Stimulated activated CD4-positive, alpha-beta T cell treated with anti-CD3 and anti-CD28 coated beads, Interleukin-15, amount 100 ng/mL, for 24 hours (primary cell): ENCODE results near the gene RNF213.
"Not testable (repeated sequence)": the region's sequence is repeated elsewhere in the genome, so short reads cannot be mapped to it uniquely, and the experiment has no call there.

Source experiments
- DNase-seq: peaks from one replicate; pipeline ENCODE4 v3.0.0-alpha.2; 2020

The RNF213 gene

DNA sequence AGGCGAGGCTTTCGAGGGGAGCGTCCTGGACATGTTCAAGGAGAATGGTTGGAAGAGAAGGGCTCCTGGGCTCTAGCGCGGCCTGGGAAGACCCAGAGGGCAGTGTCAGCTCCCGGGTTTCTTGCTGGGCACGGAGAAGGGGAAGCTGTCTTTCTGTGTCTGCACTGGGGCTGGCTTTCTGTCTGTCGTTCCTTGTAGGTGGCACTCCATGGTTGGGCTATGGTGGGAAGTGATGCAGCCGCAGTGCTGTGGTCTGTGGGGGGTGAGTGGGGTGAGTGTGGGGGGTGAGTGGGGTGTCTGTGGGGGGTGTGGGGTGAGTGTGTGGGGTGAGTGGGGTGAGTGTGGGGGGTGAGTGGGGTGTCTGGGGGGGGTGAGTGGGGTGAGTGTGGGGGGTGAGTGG is 13.7 kb downstream of the RNF213 start:
- DNase-seq = no peak

DNA sequence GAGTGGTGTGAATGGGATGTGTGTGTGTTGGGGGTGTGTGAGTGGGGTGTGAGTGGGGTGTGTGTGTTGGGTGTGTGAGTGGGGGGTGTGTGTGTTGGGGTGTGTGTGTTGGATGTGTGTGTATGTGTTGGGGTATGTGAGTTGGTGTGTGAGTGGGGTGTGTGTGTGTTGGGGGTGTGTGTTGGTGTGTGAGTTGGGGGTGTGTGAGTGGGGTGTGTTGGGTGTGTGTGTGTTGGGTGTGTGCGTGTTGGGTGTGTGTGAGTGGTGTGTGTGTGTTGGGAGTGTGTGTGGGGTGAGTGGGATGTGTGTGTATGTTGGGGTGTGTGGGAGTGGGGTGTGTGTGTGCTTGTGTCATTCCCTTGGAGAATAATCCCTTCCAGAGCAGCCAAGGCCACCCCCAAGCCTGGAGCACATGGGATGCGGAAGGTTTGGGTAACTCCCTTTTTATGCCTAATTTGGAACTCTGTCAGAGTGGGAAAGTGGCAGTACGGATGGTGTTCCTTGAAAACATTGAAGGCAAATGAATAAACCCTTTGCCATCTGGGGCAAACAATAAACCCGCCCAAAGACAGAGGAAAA is 14.3 kb downstream of the RNF213 start:
- DNase-seq = no peak

DNA sequence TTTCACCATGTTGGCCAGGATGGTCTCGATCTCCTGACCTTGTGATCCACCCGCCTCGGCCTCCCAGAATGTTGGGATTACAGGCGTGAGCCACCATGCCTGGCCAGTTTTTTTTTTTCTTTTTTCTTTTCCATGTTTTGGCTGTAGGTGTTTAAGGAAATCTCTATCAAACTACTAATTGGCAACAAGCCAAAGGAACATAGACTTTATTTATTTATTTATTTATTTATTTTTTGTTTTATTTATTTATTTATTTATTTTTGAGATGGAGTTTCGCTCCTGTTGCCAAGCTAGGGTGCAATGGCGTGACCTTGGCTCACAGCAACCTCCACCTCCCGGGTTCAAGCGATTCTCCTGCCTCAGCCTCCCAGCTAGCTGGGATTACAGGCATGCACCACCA is 15.2 kb downstream of the RNF213 start:
- not testable (repeated sequence) for DNase-seq

DNA sequence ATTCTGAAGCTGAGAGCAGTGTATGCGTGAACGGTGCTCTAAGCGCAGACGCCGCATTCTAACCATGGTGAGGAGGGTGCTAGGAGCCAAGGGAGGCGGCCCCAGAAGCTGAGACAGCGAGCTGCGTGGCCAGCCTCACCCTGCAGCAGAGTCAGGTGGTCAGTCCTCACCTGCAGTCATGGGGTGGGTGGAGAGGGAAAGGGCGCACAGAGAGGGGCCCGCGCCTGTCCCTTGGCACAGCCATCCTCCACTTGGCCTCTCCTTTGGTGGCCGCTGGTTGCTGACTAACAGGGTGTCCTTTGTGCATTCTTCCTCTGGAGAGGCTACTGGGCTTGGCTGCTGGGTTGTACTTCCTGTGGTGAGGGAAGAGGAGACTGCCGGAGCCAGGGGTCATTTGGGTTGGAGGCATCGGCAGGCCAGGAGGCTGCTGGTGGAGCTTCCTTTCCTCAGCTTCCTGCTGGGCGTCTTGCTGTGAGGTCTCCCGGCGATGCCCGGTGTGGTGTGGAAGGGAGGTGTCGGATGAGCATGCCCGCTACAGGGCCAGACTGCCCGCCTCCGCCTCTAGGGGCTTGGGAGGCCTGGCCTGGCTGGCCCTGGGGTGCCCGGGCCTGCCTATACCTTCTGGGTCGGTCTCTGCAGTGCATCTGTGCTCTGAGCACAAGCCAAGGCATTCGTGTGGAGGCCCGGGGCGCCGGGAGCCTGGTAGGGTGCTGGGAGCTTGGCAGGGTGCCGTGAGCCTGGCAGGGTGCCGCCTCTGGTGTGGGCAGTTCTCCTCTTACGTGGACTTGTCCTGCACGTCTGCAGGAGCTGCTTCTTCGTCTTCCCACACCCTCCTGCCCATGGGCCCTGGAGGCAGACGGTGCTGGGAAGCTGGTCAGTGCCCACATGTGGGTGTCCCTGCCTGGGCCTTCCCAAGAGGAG is 17.4 kb downstream of the RNF213 start:
- no peak for DNase-seq

DNA sequence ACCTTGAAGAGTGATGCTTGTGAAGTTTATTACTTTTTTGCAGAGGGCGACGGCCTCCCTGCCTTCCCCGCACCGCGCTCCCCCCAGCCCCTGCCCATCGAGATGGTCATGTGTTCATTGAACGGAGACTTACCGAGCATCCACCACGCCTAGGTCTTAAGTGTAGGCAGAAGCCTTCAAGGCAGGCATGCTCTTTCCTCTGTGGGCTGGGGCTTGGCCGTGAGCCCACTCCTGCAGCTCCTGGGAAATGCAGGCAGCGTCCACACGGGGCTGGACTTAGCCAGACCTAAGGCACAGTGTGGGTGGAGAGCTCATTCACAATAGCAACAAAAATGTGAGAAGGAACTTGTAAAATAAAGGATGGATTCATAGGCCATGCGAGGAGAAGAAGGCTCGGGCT is 19.2 kb downstream of the RNF213 start:
- no peak for DNase-seq

DNA sequence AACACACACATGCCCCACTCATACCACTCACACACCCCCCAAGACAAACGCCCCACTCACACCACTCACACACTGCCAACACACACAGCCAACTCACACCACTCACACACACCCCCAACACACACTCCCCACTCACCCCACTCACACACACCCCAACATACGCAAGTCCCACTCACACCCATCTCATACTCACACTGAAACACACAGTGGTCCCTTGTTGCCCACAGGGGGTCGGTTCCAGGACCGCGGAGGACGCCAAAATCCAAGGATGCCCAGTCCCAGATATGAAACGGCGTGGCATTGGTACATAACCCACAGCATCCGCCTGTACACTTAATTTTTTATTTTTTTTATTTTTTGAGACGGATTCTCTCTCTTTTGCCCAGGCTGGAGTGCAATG is 20.9 kb downstream of the RNF213 start:
- no peak for DNase-seq

DNA sequence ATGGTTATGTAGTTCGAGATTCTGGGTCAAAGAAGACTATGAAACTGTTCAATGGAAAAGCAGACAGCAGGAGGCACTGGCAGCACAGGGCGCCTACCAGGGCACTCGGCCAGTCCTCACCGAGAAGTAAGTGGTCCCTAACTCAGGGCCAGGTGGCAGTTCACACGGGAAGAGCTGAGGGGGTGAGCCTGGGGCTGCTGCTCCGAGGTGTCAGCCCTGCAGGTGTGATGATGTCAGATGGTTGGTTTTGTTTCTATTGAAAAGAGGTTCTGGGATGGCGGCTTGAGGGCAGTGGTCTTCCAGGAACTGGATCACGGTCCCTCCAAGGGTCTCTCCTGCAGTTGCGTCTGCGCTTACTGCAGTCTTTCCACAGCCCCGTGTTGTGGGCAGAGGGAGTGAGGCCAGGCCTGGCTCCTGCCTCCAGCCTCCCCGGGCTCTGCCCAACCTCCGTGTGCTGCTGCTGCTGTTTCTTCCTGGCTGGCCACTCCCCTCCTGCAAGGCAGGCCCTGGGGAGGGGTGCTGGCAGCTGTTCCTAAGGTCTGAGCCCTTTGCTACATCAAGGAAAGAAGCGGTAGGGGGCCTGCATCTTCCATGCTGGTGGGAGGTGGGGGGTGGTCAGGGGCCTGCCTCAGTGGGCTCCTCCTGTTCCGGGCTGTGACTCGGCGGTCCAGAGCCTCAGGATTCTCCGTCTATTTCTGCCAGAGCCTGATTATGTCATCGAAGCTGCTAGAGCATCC is 22.6 kb downstream of the RNF213 start:
- no peak for DNase-seq

DNA sequence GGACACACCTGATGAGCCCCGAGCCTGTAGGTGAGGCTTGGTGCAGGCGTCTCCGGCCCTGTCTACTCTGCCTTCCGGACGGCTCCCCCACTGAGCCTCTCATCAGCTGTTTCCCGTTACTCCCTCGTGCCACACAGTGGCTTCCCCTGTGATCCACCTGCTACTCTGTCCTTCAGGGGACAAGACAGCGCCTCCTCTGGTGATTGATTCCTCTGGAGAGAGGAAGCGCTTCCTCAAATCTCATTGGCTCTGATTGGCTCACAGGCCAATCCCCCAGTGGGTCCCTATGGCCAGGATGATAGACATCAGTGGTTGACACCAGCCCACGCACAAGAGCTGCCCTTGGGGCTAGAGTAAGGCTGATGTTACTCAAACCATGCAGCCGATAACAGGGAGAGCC is 24.0 kb downstream of the RNF213 start:
- DNase-seq = no peak

DNA sequence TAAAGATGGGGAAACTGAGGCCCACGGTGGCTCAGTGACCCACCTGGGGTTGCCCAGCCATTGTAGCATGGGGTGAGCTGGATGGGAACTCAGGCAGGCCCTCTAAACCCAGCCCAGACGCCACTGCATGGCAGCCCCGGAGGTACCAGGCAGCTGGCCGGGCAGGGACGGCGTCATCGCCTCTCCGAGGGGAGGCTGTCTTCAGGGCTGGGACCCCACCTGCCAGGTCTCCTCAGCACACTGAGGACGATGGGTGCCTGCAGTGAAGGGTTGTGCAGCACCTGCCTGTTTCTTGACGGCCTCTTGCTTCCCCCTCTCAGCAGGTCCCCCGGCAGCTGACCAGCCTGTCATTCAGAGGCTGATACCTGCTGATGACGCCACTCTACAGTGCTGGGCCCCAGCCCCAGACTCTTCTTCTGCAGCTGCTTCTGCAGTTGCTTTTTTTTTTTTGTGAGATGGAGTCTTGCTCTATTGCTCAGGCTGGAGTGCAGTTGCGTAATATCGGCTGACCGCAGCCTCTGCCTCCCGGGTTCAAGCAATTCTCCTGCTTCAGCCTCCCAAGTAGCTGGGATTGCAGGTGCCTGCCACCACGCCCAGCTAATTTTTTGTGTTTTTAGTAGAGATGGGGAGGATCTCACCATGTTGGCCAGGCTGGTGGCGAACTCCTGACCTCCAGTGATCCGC is 24.7 kb downstream of the RNF213 start:
- no peak for DNase-seq

DNA sequence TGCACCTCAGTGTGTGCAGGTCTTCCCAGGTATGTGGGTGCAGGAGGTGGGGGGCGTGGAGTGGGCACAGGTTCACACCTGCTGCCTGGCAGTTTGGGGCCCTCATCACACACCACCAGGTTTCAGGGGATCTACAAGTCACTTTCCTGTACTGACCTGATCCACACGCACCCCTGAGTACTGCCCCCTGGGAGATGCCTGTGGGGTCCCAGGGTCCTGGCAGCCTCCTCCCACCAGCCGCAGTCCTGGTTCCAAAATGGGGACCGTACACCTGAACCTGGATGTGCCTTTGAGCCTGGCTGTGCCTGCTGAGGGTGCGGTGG is 25.9 kb downstream of the RNF213 start:
- no peak for DNase-seq

DNA sequence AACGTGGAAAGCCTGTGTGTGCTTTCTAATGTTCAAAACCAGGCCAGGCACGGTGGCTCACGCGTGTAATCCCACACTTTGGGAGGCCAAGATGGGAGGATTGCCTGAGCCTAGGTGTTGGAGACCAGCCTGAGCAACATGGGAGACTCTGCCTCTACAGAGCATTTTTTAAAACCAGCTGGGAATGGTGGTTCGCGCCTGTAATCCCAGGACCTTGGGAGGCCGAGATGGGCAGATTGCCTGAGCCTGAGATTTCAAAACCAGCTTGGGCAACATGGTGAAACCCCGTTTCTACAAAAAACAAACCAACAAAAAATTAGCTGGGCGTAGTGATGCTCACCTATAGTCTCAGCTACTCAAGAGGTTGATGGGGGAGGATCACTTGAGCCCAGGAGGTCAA is 26.4 kb downstream of the RNF213 start:
- DNase-seq = no peak

DNA sequence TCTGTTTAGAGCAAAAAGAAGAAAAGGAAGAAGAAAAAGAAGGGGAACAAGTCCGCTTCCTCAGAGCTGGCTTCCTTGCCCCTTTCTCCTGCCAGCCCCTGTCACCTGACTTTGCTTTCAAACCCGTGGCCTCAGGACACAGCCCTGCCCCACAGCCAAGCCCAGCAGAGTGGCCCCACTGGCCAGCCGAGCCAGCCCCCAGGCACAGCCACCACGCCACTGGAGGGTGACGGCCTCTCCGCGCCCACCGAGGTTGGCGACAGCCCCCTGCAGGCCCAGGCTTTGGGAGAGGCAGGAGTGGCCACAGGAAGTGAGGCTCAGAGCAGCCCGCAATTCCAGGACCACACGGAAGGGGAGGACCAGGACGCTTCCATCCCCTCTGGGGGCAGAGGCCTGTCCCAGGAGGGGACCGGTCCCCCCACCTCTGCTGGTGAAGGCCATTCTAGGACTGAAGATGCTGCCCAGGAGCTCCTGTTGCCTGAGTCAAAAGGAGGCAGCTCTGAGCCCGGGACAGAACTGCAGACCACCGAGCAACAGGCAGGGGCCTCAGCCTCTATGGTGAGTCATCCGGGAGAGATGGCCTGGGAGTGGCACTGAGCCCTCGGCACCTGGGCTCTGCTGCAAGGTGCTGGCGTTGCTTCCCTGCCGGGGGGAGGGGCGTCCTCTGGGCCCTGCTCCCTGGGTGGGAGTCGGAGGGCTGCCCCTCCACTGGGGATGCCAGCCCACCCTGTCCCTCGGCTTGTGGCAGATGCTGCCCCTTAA is 27.3 kb downstream of the RNF213 start:
- no peak for DNase-seq

DNA sequence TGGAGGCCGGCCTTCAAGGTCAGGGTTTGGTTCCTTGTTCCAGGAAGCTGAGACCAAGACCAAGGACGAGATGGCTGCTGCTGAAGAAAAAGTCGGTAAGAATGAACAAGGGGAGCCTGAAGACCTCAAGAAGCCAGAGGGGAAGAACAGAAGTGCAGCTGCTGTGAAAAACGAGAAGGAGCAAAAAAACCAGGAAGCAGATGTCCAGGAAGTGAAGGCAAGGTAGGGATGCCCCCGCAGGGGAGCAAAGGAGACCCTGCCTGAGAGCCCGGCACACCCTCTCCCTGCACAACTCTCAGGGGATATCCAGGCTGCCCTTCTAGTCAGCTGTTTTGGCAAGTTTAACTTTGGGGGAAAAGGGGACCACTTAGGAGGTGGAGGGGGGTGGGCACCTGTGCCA is 29.0 kb downstream of the RNF213 start:
- no peak for DNase-seq

DNA sequence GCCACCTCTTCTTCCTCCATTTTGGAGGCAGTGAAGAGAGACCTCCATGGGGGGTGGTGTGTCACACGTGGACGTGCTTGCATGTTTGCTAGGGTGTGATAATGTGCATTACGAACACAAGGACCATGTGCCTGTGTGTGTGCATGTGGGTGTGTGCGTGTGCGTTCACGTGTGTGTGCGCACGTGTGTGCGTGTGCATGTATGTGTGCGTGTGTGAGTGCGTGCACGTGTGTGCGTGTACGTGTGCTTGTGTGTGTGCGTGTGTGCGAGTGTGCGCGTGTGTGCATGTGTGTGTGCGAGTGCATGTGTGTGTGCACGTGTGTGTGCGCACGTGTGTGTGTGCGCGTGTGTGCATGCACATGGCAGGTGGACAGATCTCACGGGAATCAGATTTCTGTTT is 29.5 kb downstream of the RNF213 start:
- DNase-seq = no peak

DNA sequence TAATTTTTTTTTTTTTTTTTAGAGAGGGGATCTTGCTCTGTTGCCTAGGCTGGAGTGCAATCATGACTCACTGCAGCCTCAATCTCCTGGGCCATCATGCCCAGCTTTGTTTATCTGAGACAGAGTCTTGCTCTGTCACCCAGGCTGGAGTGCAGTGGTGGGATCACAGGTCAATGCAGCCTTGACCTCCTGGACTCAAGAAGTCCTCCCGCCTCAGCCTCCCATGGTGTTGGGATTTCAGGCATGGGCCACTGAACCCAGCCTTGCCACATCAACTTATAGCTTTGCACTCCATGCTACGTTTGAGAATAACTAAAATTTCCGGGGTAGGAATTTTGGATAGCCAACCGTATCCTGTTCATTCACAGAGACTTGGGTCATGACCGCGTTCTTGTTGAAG is 30.6 kb downstream of the RNF213 start:
- DNase-seq = no peak

DNA sequence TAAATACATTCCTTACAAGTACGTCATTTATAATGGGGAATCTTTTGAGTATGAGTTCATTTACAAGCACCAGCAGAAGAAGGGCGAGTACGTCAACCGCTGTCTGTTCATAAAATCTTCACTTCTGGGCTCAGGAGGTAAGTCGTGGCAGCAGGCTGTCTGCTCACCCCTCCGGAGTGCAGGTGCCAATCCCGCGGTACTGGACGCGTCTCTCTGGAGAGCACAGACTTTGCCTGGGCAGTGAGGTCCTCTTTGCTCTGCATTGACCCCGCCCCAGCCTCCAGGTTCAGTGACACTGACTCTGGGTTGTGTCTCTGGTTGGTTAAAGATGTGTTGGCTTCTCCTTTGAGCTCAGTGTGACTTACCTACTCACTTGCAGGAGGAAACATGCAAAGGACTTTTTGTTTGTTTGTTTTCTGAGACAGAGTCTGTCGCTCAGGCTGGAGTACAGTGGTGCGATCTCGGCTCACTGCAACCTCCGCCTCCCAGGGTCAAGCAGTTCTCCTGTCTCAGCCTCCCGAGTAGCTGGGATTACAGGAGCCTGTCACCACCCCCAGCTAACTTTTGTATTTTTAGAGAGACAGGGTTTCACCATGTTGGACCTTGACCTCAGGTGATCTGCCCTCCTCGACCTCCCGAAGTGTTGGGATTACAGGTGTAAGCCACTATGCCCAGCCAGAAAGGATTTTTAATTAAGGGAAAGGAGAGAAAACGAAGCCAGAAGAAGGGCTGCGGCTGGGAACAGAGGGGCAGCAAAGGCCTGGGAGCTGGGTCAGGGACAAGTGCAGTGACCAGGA is 31.2 kb downstream of the RNF213 start:
- DNase-seq = no peak

DNA sequence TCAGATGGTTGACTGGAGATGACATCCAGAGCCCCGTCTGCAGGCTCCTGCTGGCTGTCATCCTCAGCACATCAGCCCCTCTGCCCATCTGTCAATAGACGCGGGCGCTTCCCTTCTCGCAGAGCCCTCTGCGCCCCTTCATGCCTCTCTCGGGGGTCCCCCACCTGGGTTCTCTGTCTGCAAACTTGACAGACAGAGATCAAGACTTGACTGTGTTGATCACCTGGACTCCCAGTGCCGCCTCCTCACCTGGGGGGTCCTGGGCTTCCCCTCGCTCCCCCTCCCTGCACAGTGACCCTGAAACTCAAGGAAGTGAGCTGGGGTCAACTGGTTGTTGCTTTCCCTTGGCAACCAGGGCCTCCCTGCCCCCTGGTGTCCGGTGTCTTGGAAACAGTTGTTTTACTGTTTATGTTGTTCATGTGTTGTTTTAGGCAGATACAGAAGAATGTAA is 31.9 kb downstream of the RNF213 start:
- DNase-seq = no peak

DNA sequence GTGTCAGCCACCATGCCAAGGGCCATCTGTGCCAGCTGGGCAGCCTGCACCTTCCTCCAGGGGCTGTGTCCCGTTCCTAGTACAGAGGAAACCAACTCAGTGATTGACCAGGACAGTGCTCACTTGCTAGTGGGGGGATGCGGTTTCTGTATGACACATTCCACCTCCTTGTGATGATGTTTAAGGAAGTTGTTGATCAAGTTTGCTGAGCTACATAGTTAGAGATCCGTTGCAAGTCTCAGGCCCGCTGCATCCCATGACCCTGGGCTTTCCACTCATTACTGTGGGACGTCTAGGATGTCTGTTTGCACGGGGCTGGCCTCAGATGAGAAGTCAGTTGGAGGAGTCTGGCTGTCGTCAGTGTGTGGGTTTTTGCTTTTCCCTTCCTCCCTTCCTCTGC is 33.6 kb downstream of the RNF213 start:
- DNase-seq = no peak

DNA sequence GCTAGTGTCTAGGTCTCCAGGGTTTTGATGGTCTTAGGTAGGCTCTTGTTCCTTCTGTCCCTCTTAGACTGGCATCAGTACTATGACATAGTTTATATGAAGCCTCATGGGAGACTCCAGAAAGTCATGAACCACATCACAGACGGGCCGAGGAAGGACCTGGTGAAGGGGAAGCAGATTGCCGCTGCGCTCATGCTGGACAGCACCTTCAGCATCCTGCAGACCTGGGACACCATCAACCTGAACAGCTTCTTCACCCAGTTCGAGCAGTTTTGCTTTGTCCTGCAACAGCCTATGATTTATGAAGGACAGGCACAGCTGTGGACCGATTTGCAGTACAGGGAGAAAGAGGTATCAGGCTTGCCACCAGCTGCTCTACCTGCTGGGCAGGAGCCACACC is 34.0 kb downstream of the RNF213 start:
- no peak for DNase-seq

DNA sequence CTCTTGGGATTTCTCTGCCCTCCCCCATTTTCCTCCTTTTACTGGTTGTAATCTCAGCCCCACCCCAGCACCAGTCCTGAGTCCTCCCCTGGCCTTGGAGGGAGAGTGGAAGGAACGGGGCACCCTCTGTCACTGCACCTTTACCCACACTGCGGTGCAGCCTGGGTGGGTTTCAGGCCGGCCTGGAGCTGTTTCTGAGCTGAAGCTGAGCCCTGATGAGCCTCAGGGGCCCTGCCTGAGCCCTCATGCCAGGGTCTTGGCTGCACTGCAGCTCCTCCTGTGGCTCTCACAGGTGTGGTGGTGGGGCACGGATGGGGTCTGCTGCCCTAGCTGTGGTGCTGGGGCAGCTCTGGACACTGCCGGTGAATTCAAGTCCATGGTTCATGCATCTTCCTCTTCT is 34.5 kb downstream of the RNF213 start:
- DNase-seq = no peak

DNA sequence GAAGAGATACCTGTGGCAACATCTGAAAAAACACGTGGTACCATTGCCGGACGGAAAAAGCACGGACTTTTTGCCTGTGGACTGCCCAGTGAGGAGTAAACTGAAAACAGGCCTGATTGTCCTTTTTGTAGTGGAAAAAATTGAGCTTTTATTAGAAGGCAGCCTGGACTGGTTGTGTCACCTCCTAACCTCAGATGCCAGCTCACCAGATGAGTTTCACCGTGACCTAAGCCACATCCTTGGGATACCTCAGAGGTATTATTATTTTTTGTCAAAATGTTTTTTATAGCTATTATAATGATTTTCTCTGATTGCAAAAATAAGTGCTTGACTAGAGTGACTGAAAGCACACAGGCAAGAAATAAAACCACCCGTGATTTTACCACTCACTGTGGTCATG is 34.9 kb downstream of the RNF213 start:
- no peak for DNase-seq

DNA sequence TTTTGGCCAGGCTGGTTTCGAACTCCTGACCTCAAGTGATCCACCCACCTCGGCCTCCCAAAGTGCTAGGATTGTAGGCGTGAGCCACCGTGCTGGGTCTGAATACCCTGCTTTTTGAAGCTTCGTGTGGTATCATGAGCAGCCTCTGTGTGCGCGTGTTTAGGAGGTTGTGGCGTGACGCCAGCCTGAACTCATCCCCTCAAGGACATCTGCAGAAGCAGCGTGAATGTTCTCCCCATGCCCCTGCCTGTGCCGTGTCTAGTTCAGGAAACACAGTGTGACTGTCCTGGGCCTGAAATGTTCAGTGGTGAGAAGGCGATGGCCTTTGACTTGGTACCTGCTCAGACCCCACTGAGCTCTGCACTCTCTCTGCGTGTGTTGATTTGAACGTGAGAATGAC is 35.6 kb downstream of the RNF213 start:
- DNase-seq = no peak
